ENCODE results near the gene RPL18A. TPM values are rescaled to one million over a fixed set of nuclear protein-coding genes. Genes with fewer than 3 reads are reported as not detected.

The RPL18A gene
- total and polyA plus RNA-seq, 2 donors (not counting 1 experiment from before 2014, with no cell fraction given), result 3,228 to 3,761 TPM

DNA sequence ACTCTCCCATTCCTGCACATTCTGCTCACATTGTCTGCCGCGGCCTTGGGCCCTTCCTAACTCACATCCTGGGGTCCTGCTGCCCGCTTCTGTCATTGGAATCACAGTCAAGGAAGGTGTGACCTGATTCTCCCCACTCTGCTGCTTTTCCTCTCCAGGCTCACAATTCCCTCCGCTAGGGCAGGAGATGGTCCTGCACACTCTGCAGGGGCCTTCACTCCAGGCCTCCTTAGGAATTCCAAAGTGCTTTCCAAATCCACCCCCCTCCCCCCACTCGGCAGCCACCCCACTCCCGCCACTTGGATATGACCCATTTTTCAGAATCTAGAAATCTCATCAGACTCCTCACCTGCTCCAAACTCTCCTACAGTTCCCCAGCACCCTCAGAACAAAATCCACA lies 9.0 kb downstream of the RPL18A start:
- Histone ChIP-seq H3K27me3 (replicated peaks in 1 of 4; ENCODE audit: control extremely low read depth in 1 of 4, control insufficient read depth in 3 of 4, insufficient read depth in 4 of 4, low read length in 3 of 4) (peaks cover 0 to 31% (median 13%) of the 10 kb centered on the region in 4 experiments), H3K36me3 (replicated peaks in 1 of 2; ENCODE audit: control extremely low read depth in 1 of 2, control insufficient read depth in 1 of 2, extremely low read depth in 1 of 2, insufficient read depth in 2 of 2, low read length in 1 of 2) (peaks cover 0 to 16% of the 10 kb centered on the region in 2 experiments), H3K9me3 (ENCODE audit: control extremely low read depth in 1 of 3, control insufficient read depth in 2 of 3, insufficient read depth in 1 of 3, low read length in 2 of 3) (peaks cover 0 to 9% (median 0%) of the 10 kb centered on the region in 3 donors), H3K9ac (ENCODE audit: low read length) (no peak overlapping the region), H3K4me1 (ENCODE audit: control insufficient read depth in 2 of 2, insufficient read depth in 2 of 2, low read length in 2 of 2) (peaks cover 20 to 23% of the 10 kb centered on the region in 2 donors), H3K79me2 (ENCODE audit: control insufficient read depth, insufficient read depth, low read length) (no peaks in the 10 kb centered on the region), H3K4me2 (replicated peaks; ENCODE audit: low read depth, low read length, poor library complexity, severe bottlenecking) (no peak overlapping the region), H2AFZ (ENCODE audit: insufficient read depth, low read depth, low read length, poor library complexity, severe bottlenecking) (no peak overlapping the region), H3K4me3 (ENCODE audit: control extremely low read depth in 1 of 5, extremely low read depth in 1 of 5, insufficient read depth in 1 of 5, low read depth in 2 of 5, low read length in 4 of 5) (no peak overlapping the region), H4K20me1 (ENCODE audit: control insufficient read depth, insufficient read depth, low read length, poor library complexity, severe bottlenecking) (peaks cover 10% of the 10 kb centered on the region), H3K27ac (ENCODE audit: low read length in 2 of 2) (no peak overlapping the region)
- H3K4me1 Mint-ChIP-seq, result peaks cover 14% of the 10 kb centered on the region
- WGBS (ENCODE audit: insufficient coverage), result 94% methylated on average over 6 of the region's 6 CpGs
- POLR2A ChIA-PET, result interaction anchor here (1.3 kb wide), 1 partner anchor 8 kb away, joined by 3 read pairs; no protein-coding TSS in a partner anchor
- intact Hi-C loops (cut with micrococcal nuclease), result no loop called here
- CTCF ChIA-PET, result no interaction called here
- no peak overlapping the region for H3K4me3 Mint-ChIP-seq
- ATAC-seq (ENCODE audit: low read depth) (no peak), DNase-seq (no peak)
- no peak overlapping the region for H3K27ac Mint-ChIP-seq
- TF ChIP-seq, protein P1, sequence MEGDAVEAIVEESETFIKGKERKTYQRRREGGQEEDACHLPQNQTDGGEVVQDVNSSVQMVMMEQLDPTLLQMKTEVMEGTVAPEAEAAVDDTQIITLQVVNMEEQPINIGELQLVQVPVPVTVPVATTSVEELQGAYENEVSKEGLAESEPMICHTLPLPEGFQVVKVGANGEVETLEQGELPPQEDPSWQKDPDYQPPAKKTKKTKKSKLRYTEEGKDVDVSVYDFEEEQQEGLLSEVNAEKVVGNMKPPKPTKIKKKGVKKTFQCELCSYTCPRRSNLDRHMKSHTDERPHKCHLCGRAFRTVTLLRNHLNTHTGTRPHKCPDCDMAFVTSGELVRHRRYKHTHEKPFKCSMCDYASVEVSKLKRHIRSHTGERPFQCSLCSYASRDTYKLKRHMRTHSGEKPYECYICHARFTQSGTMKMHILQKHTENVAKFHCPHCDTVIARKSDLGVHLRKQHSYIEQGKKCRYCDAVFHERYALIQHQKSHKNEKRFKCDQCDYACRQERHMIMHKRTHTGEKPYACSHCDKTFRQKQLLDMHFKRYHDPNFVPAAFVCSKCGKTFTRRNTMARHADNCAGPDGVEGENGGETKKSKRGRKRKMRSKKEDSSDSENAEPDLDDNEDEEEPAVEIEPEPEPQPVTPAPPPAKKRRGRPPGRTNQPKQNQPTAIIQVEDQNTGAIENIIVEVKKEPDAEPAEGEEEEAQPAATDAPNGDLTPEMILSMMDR (IDR thresholded peaks at IDR 0.05), result no peak
- no peak for TF ChIP-seq EZH2 (IDR thresholded peaks at IDR 0.05; ENCODE audit: borderline replicate concordance, insufficient read depth, low read depth, low read length, poor library complexity, severe bottlenecking)
- no peaks in the 10 kb centered on the region for H3K9me3 Mint-ChIP-seq (ENCODE audit: insufficient read depth)
- peaks cover 5% of the 10 kb centered on the region for H3K27me3 Mint-ChIP-seq

DNA sequence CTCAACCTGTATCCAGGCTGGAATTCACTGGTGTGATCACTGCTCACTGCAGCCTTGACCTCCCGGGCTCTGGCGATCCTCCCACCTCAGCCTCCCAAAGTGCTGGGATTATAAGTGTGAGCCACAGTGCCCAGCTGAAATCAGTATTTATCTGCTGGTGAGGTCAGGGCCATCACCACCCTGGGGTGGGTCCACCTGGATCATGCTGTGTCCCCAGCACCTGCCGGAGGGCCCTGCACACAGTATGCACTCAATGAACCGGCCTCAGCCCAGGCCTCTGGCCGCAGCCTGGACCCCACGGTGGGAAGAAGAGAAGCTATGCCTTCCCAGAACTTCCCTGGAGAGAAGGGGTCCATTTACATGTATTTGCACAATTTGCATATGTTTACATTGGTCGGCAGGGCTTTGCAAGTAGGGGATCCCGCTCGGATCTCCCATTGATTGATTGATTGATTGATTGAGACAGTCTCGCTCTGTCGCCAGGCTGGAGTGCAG lies 9.5 kb downstream of the RPL18A start:
- no peak for TF ChIP-seq EZH2 (IDR thresholded peaks at IDR 0.05; ENCODE audit: borderline replicate concordance, insufficient read depth, low read depth, low read length, poor library complexity, severe bottlenecking)
- TF ChIP-seq, protein P1 (IDR thresholded peaks at IDR 0.05), result no peak
- Histone ChIP-seq H3K27me3 (replicated peaks in 1 of 4; ENCODE audit: control extremely low read depth in 1 of 4, control insufficient read depth in 3 of 4, insufficient read depth in 4 of 4, low read length in 3 of 4) (peaks cover 0 to 33% (median 15%) of the 10 kb centered on the region in 4 experiments), H3K36me3 (replicated peaks in 1 of 2; ENCODE audit: control extremely low read depth in 1 of 2, control insufficient read depth in 1 of 2, extremely low read depth in 1 of 2, insufficient read depth in 2 of 2, low read length in 1 of 2) (peaks cover 0 to 11% of the 10 kb centered on the region in 2 experiments), H3K27ac (ENCODE audit: low read length in 2 of 2) (no peak overlapping the region), H3K9ac (ENCODE audit: low read length) (no peak overlapping the region), H3K4me1 (ENCODE audit: control insufficient read depth in 2 of 2, insufficient read depth in 2 of 2, low read length in 2 of 2) (peaks cover 23 to 27% of the 10 kb centered on the region in 2 donors), H4K20me1 (ENCODE audit: control insufficient read depth, insufficient read depth, low read length, poor library complexity, severe bottlenecking) (peaks cover 5% of the 10 kb centered on the region), H3K79me2 (ENCODE audit: control insufficient read depth, insufficient read depth, low read length) (no peaks in the 10 kb centered on the region), H3K4me3 (ENCODE audit: control extremely low read depth in 1 of 5, extremely low read depth in 1 of 5, insufficient read depth in 1 of 5, low read depth in 2 of 5, low read length in 4 of 5) (no peak overlapping the region), H3K9me3 (ENCODE audit: control extremely low read depth in 1 of 3, control insufficient read depth in 2 of 3, insufficient read depth in 1 of 3, low read length in 2 of 3) (peaks cover 0 to 9% (median 0%) of the 10 kb centered on the region in 3 donors), H3K4me2 (replicated peaks; ENCODE audit: low read depth, low read length, poor library complexity, severe bottlenecking) (no peak overlapping the region), H2AFZ (ENCODE audit: insufficient read depth, low read depth, low read length, poor library complexity, severe bottlenecking) (no peak overlapping the region)
- CTCF ChIA-PET, result interaction anchor here (1.6 to 4.2 kb wide), 2 partner anchors 62 to 63 kb away, joined by 6 to 16 read pairs; partner anchors contain the start of gene CCDC124
- intact Hi-C loops (cut with micrococcal nuclease), result no loop called here
- no peak for DNase-seq
- POLR2A ChIA-PET, result interaction anchor here (1.3 kb wide), 1 partner anchor 9 kb away, joined by 3 read pairs; no protein-coding TSS in a partner anchor
- ATAC-seq (ENCODE audit: low read depth), result no peak
- no peaks in the 10 kb centered on the region for H3K9me3 Mint-ChIP-seq (ENCODE audit: insufficient read depth)
- WGBS (ENCODE audit: insufficient coverage), result 95% methylated on average over 9 of the region's 11 CpGs
- H3K27me3 Mint-ChIP-seq, result peaks cover 5% of the 10 kb centered on the region
- H3K4me3 Mint-ChIP-seq, result no peak overlapping the region
- H3K4me1 Mint-ChIP-seq, result peaks cover 17% of the 10 kb centered on the region
- H3K27ac Mint-ChIP-seq, result no peak overlapping the region

All from B cell (primary cell).